Tibial nerve (tissue), 4 donors: Measurements from ENCODE around the gene CEP85L. TPM values are rescaled to one million over a fixed set of nuclear protein-coding genes. Genes with fewer than 3 reads are reported as not detected.

Source experiments
- DNase-seq, 2 donors: peaks; one replicate each; pipeline ENCODE4 v3.0.0-alpha.2; 2019; ENCODE audit warnings: low spot score in 2 of 2
- H3K27ac ChIP-seq, 4 donors: fragments of 200-600 bp; sonication (generic) in 3 of 4; one replicate each; pipeline ENCODE4 v1.5.1; 2017 to 2019; ENCODE audit warnings: mild to moderate bottlenecking in 1 of 4
- H3K27me3 ChIP-seq, 2 donors: fragments of 200-600 bp; sonication (generic) in 1 of 2; one replicate each; pipeline versions ENCODE4 v1.5.1 to v1.6.0; 2017 to 2019
- H3K36me3 ChIP-seq, 3 donors: fragments of 200-600 bp; sonication (generic); one replicate each; pipeline ENCODE4 v1.5.1; 2018 to 2019
- H3K4me1 ChIP-seq, 4 donors: fragments of 200-600 bp; sonication (generic) in 3 of 4; one replicate each; pipeline ENCODE4 v1.5.1; 2017 to 2019
- H3K4me3 ChIP-seq, 4 donors: fragments of 200-600 bp; sonication (generic) in 3 of 4; one replicate each; pipeline ENCODE4 v1.5.1; 2017 to 2019; ENCODE audit warnings: mild to moderate bottlenecking in 1 of 4, moderate library complexity in 1 of 4
- H3K9me3 ChIP-seq, 4 donors: fragments of 200-600 bp; sonication (generic) in 3 of 4; one replicate each; pipeline ENCODE4 v1.5.1; 2017 to 2019
- EP300 ChIP-seq, 2 donors: sonication (generic); formaldehyde crosslinking; IDR thresholded peaks; one replicate each; pipeline ENCODE4 v1.6.1; 2017; ENCODE audit warnings: antibody characterized with exemption in 2 of 2, mild to moderate bottlenecking in 1 of 2
- POLR2A ChIP-seq, 2 donors: fragments of 450-650 bp; IDR thresholded peaks; one replicate each; pipeline ENCODE4 v1.6.1; 2017; ENCODE audit warnings: antibody characterized with exemption in 2 of 2, mild to moderate bottlenecking in 2 of 2, moderate library complexity in 2 of 2
- WGBS, 2 donors: methylation state at CpG; one replicate each; pipeline ENCODE4 v1.1.5; 2018; 5-methylcytosine and 5-hydroxymethylcytosine counted together
- total RNA-seq, 4 donors: library from RNA; depleted of rRNA; stranded (reverse); fragments of >200 nt; gene quantifications; one replicate each; pipeline ENCODE4 v1.1.0, GENCODE V29; 2016
- TF ChIP-seq, protein P1 (sequence below), 5 experiments: fragments of 200-600 bp in 3 of 5; fragments of 450-650 bp in 2 of 5; sonication (generic) in 3 of 5; IDR thresholded peaks; one replicate each; pipeline ENCODE4 v1.5.1; 2016 to 2019; ENCODE audit warnings: antibody characterized with exemption in 5 of 5, mild to moderate bottlenecking in 3 of 5, moderate library complexity in 2 of 5

Gene CEP85L
- total RNA-seq, 4 donors from 2014 or later, result 26.7 to 47.4 (median 37.8) TPM

- H3K4me1 ChIP-seq, result peaks cover 0 to 13% (median 0%) of the 10 kb centered on the region in 4 donors
- DNase-seq, result no peak
- H3K27me3 ChIP-seq, result no peaks in the 10 kb centered on the region
- H3K36me3 ChIP-seq, result no peaks in the 10 kb centered on the region
- TF ChIP-seq EP300 (IDR thresholded peaks at IDR 0.05) (no peak), POLR2A (IDR thresholded peaks at IDR 0.05) (no peak)
- TF ChIP-seq, protein P1, sequence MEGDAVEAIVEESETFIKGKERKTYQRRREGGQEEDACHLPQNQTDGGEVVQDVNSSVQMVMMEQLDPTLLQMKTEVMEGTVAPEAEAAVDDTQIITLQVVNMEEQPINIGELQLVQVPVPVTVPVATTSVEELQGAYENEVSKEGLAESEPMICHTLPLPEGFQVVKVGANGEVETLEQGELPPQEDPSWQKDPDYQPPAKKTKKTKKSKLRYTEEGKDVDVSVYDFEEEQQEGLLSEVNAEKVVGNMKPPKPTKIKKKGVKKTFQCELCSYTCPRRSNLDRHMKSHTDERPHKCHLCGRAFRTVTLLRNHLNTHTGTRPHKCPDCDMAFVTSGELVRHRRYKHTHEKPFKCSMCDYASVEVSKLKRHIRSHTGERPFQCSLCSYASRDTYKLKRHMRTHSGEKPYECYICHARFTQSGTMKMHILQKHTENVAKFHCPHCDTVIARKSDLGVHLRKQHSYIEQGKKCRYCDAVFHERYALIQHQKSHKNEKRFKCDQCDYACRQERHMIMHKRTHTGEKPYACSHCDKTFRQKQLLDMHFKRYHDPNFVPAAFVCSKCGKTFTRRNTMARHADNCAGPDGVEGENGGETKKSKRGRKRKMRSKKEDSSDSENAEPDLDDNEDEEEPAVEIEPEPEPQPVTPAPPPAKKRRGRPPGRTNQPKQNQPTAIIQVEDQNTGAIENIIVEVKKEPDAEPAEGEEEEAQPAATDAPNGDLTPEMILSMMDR (IDR thresholded peaks at IDR 0.05), result no peak
- no peaks in the 10 kb centered on the region for H3K9me3 ChIP-seq
- no peak overlapping the region for H3K27ac ChIP-seq
- no peak overlapping the region for H3K4me3 ChIP-seq
- 73 to 74% methylated on average over 2 of the region's 2 CpGs for WGBS, 2 donors
These were observed 53.1 kb downstream of the CEP85L start for GRCh38 chr6:118598324-118598723.

DNA sequence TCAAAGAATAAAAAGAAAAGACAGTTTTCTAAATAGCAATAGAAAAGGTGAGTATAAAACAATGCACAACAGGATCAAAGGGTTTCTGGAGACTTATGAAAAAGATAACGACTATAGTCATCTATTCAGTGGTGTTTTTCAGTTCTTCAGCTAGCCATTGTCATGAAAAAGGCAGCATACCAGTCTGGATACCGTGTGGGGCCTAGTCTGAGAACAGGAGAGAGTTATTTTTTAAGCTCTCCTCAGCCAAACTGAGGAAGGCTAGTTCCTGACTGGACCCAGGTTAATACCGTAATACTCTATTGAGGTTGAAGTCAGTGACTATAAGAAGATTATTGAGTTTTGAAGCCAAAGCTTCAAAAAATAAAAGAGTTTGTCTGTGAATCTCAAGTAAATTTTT lies 53.8 kb downstream of the CEP85L start:
- TF ChIP-seq POLR2A (IDR thresholded peaks at IDR 0.05), result no peak
- TF ChIP-seq, protein P1 (IDR thresholded peaks at IDR 0.05), result no peak
- TF ChIP-seq EP300 (IDR thresholded peaks at IDR 0.05), result no peak
- H3K27me3 ChIP-seq, result no peaks in the 10 kb centered on the region
- 49% methylated on average over 3 of the region's 3 CpGs for WGBS, 2 donors

GRCh38 chr6:118596774-118597320 lies 54.5 kb downstream of the CEP85L start:
- H3K36me3 ChIP-seq, result no peaks in the 10 kb centered on the region
- 88% methylated on average over 5 of the region's 5 CpGs for WGBS, 2 donors
- peaks cover 0 to 20% (median 0%) of the 10 kb centered on the region in 4 donors for H3K4me1 ChIP-seq

More for the DNA sequence above, 53.8 kb downstream of the CEP85L start:
- no peak overlapping the region for H3K27ac ChIP-seq
- no peak overlapping the region for H3K4me3 ChIP-seq
- no peak for DNase-seq
- no peaks in the 10 kb centered on the region for H3K36me3 ChIP-seq
- no peaks in the 10 kb centered on the region for H3K9me3 ChIP-seq
- H3K4me1 ChIP-seq, result peaks cover 0 to 13% (median 0%) of the 10 kb centered on the region in 4 donors

DNA sequence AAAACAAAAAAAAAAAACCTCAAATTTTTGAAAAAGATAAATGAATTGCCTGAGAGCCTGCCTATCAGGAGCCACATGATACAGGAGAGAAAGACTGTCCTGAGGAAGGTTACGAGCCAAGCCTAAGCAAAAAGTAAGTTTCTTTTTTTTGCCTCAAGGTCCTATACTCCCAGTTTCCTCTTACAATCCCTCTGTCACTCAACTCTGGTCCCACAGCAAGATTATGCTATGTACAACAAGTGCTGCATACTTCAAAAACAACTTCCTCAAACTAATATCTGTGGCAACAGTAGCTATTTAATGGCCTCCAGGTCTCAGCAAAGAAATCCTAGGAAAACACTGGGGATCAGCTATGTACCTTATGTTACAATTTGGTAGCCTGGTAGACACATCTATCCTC lies 56.5 kb downstream of the CEP85L start:
- H3K27me3 ChIP-seq, result no peaks in the 10 kb centered on the region

More at GRCh38 chr6:118596774-118597320, 54.5 kb downstream of the CEP85L start:
- H3K27ac ChIP-seq, result no peak overlapping the region
- H3K4me3 ChIP-seq, result no peak overlapping the region
- DNase-seq, result no peak
- H3K27me3 ChIP-seq, result no peaks in the 10 kb centered on the region
- no peak for TF ChIP-seq POLR2A (IDR thresholded peaks at IDR 0.05)
- TF ChIP-seq EP300 (IDR thresholded peaks at IDR 0.05), result no peak
- TF ChIP-seq, protein P1 (IDR thresholded peaks at IDR 0.05), result no peak
- no peaks in the 10 kb centered on the region for H3K9me3 ChIP-seq

DNA sequence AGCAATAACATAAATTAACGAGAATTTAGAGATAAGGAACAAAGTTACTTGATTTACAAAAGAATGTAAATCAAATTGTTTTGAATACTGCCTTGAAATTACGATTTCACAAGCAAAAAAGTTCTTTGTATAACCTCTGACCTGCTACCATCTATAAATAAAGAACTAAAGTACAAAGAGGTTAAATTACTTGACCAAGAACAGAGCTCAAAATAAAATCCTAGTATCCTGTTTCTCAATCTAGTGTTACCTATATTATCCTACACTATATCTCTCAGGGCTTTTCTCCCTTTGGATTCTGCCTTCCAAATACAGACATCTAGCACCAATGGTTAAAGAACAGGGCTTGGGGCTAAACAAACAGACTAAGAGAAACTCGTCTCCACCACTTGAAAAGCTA lies 59.5 kb downstream of the CEP85L start:
- Histone ChIP-seq H3K27ac (no peak overlapping the region), H3K4me3 (no peak overlapping the region), H3K9me3 (no peaks in the 10 kb centered on the region), H3K4me1 (peaks cover 0 to 50% (median 3%) of the 10 kb centered on the region in 4 donors), H3K36me3 (no peaks in the 10 kb centered on the region), H3K27me3 (no peaks in the 10 kb centered on the region)
- no peak for TF ChIP-seq POLR2A (IDR thresholded peaks at IDR 0.05)
- 44 to 53% methylated on average over 3 of the region's 3 CpGs for WGBS, 2 donors
- DNase-seq, result no peak

More for the DNA sequence above, 56.5 kb downstream of the CEP85L start:
- TF ChIP-seq, protein P1 (IDR thresholded peaks at IDR 0.05), result no peak
- TF ChIP-seq POLR2A (IDR thresholded peaks at IDR 0.05) (no peak), EP300 (IDR thresholded peaks at IDR 0.05) (no peak)
- 92 to 94% methylated on average over 1 of the region's 1 CpG for whole genome bisulfite sequencing, 2 donors
- Histone ChIP-seq H3K36me3 (no peaks in the 10 kb centered on the region), H3K4me3 (no peak overlapping the region), H3K9me3 (no peaks in the 10 kb centered on the region), H3K27ac (no peak overlapping the region), H3K4me1 (peaks cover 0 to 39% (median 2%) of the 10 kb centered on the region in 4 donors)
- no peak for DNase-seq
